Panc1 (cell line): ENCODE measurements around the gene MBD3L4.

Source experiments
- POLR2AphosphoS5 ChIP-seq: IDR thresholded peaks from 2 replicates; pipeline ENCODE4 v1.6.1; 2012; ENCODE audit warnings: mild to moderate bottlenecking, low read depth, low read length, moderate library complexity
- TF ChIP-seq, protein P1 (sequence below): fragments of 450-650 bp; IDR thresholded peaks from 2 replicates; pipeline ENCODE4 v1.5.1; 2017; ENCODE audit warnings: mild to moderate bottlenecking

DNA sequence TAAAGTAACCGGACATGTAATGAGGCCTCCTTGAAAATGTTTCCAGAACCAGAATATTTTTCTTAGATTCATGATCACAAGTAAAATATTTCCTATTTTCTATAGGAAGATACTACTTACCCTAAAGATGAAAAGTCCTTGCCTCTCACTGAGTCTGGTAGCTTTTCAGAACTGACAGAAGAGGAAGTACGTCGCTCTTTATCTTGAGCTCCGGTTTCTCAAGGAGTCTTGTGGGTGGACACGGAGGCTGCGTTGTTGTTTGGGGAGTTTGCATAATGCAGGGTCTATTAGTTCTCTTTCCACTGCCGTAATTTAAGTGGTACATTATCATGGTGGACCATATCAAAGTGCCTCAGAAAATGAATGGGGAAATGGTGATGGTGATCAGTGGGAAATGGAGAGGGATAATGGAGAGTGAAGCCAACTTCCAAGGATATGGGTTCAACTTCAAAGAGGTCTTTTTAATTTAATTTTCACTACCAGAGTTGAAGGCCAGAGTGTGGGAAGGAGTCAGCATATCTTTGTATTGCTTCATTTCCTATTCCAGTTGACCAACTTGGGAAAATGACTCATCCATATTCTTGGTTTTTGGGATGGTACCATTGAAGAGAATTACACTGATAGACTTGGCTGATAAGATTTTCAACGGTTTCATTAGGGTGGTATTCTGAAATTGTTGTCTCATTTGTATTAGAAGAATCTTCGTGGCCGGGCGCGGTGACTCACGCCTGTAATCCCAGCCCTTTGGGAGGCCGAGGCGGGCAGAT is 42.1 kb downstream of the MBD3L4 start:
- TF ChIP-seq, protein P1, sequence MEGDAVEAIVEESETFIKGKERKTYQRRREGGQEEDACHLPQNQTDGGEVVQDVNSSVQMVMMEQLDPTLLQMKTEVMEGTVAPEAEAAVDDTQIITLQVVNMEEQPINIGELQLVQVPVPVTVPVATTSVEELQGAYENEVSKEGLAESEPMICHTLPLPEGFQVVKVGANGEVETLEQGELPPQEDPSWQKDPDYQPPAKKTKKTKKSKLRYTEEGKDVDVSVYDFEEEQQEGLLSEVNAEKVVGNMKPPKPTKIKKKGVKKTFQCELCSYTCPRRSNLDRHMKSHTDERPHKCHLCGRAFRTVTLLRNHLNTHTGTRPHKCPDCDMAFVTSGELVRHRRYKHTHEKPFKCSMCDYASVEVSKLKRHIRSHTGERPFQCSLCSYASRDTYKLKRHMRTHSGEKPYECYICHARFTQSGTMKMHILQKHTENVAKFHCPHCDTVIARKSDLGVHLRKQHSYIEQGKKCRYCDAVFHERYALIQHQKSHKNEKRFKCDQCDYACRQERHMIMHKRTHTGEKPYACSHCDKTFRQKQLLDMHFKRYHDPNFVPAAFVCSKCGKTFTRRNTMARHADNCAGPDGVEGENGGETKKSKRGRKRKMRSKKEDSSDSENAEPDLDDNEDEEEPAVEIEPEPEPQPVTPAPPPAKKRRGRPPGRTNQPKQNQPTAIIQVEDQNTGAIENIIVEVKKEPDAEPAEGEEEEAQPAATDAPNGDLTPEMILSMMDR: no peak
- no peak for TF ChIP-seq POLR2AphosphoS5
